ENCODE results near the gene DPP6.

GRCh38 chr7:154416714-154417113 lies 364.5 kb downstream of the DPP6 start:
- no peak for TF ChIP-seq CTCF (IDR thresholded peaks at IDR 0.05)
- no peak for TF ChIP-seq POLR2A (IDR thresholded peaks at IDR 0.05)
